Effector memory CD8-positive, alpha-beta T cell (primary cell): ENCODE measurements around the gene SDF4.
"Not testable (repeated sequence)": the region's sequence is repeated elsewhere in the genome, so short reads cannot be mapped to it uniquely, and the experiment has no call there.

Experiments used
- ATAC-seq: fragments of 150-1000 bp; cut with Tn5 transposase; replicated peaks from 2 replicates; pipeline ENCODE4 v1.10.0; 2021; ENCODE audit warnings: mild to moderate bottlenecking, moderate library complexity
- DNase-seq, 3 experiments: peaks; one replicate each; pipeline ENCODE4 v3.0.0; 2021
- H3K27ac Mint-ChIP-seq, 2 donors: one replicate each; pipeline ENCODE4 v1.8.0; 2022; ENCODE audit warnings: mild to moderate bottlenecking in 2 of 2, mixed read lengths in 2 of 2, moderate library complexity in 2 of 2
- H3K27me3 Mint-ChIP-seq, 2 donors: one replicate each; pipeline ENCODE4 v1.8.0; 2022; ENCODE audit warnings: mixed read lengths in 2 of 2
- H3K36me3 Mint-ChIP-seq: one replicate; pipeline ENCODE4 v1.8.0; 2022; ENCODE audit warnings: mild to moderate bottlenecking, moderate library complexity, mixed read lengths; ENCODE audit not compliant: insufficient read depth
- H3K4me1 Mint-ChIP-seq, 2 donors: one replicate each; pipeline ENCODE4 v1.8.0; 2022; ENCODE audit warnings: low read depth in 2 of 2, mixed read lengths in 2 of 2
- H3K4me3 Mint-ChIP-seq, 2 donors: one replicate each; pipeline ENCODE4 v1.8.0; 2022; ENCODE audit warnings: mild to moderate bottlenecking in 2 of 2, mixed read lengths in 2 of 2, moderate library complexity in 2 of 2
- H3K9me3 Mint-ChIP-seq, 2 donors: one replicate each; pipeline ENCODE4 v1.8.0; 2022; ENCODE audit warnings: mixed read lengths in 2 of 2

Gene SDF4

GRCh38 chr1:1179346-1179982, 52.3 kb downstream of the SDF4 start:
- DNase-seq (no peak), ATAC-seq (no peak)
- Mint-ChIP-seq H3K9me3 (no peaks in the 10 kb centered on the region), H3K36me3 (peaks cover 2% of the 10 kb centered on the region), H3K4me3 (no peak overlapping the region), H3K4me1 (peaks cover 1 to 4% of the 10 kb centered on the region in 2 donors), H3K27ac (no peak overlapping the region), H3K27me3 (peaks cover 23 to 40% of the 10 kb centered on the region in 2 donors)

GRCh38 chr1:1178794-1179331, 52.9 kb downstream of the SDF4 start:
- H3K4me1 Mint-ChIP-seq, result peaks cover 1 to 4% of the 10 kb centered on the region in 2 donors
- DNase-seq, result no peak
- ATAC-seq, result no peak
- peaks cover 2% of the 10 kb centered on the region for H3K36me3 Mint-ChIP-seq
- no peaks in the 10 kb centered on the region for H3K9me3 Mint-ChIP-seq
- H3K27me3 Mint-ChIP-seq, result peaks cover 23 to 39% of the 10 kb centered on the region in 2 donors
- H3K4me3 Mint-ChIP-seq, result no peak overlapping the region
- H3K27ac Mint-ChIP-seq, result no peak overlapping the region

GRCh38 chr1:1177452-1178206, 54.2 kb downstream of the SDF4 start:
- Mint-ChIP-seq H3K27ac (no peak overlapping the region), H3K36me3 (peaks cover 2% of the 10 kb centered on the region), H3K27me3 (peaks cover 23 to 30% of the 10 kb centered on the region in 2 donors), H3K9me3 (no peaks in the 10 kb centered on the region), H3K4me3 (no peak overlapping the region), H3K4me1 (peaks cover 0 to 2% of the 10 kb centered on the region in 2 donors)
- DNase-seq (no peak), ATAC-seq (no peak)

GRCh38 chr1:1176931-1177330, 54.9 kb downstream of the SDF4 start:
- Mint-ChIP-seq H3K9me3 (no peaks in the 10 kb centered on the region), H3K27ac (no peak overlapping the region), H3K4me1 (peaks cover 0 to 5% of the 10 kb centered on the region in 2 donors), H3K27me3 (peaks cover 23 to 30% of the 10 kb centered on the region in 2 donors), H3K4me3 (no peak overlapping the region), H3K36me3 (peaks cover 2% of the 10 kb centered on the region)
- no peak for DNase-seq
- ATAC-seq, result no peak

GRCh38 chr1:1176063-1176761, 55.6 kb downstream of the SDF4 start:
- H3K27ac Mint-ChIP-seq, ATAC-seq, H3K36me3 Mint-ChIP-seq, H3K4me3 Mint-ChIP-seq, DNase-seq, H3K4me1 Mint-ChIP-seq, H3K9me3 Mint-ChIP-seq: not testable (repeated sequence)
- peaks cover 16 to 24% of the 10 kb centered on the region in 2 donors for H3K27me3 Mint-ChIP-seq

GRCh38 chr1:1175221-1176062, 56.4 kb downstream of the SDF4 start:
- Mint-ChIP-seq H3K4me3 (no peak overlapping the region), H3K9me3 (no peaks in the 10 kb centered on the region), H3K27ac (no peak overlapping the region), H3K27me3 (peaks cover 12 to 20% of the 10 kb centered on the region in 2 donors), H3K36me3 (peaks cover 2% of the 10 kb centered on the region), H3K4me1 (peaks cover 0 to 5% of the 10 kb centered on the region in 2 donors)
- no peak for DNase-seq
- ATAC-seq, result no peak

GRCh38 chr1:1173793-1174415, 57.9 kb downstream of the SDF4 start, which contains the start of gene TTLL10:
TSS of gene TTLL10 (plus strand) at chr1:1173880. CDS start at chr1:1179216, 5,336 bp downstream.
- DNase-seq, result peak; percentile 31 to 37 (median 33)
- peak; percentile 76 for ATAC-seq
- no peak within 1 kb of the TSS for H3K27ac Mint-ChIP-seq

GRCh38 chr1:1173061-1173792, 58.6 kb downstream of the SDF4 start:
- Mint-ChIP-seq H3K4me3 (peak overlapping the region; percentile 14 to 18), H3K9me3 (no peaks in the 10 kb centered on the region), H3K4me1 (peaks cover 0 to 5% of the 10 kb centered on the region in 2 donors), H3K27ac (no peak overlapping the region), H3K36me3 (peaks cover 2% of the 10 kb centered on the region), H3K27me3 (peaks cover 19 to 29% of the 10 kb centered on the region in 2 donors)
- ATAC-seq, result no peak
- no peak for DNase-seq

More at GRCh38 chr1:1173793-1174415, 57.9 kb downstream of the SDF4 start, which contains the start of gene TTLL10:
- Mint-ChIP-seq H3K4me1 (peaks cover 0 to 5% of the 10 kb centered on the region in 2 donors), H3K9me3 (no peaks in the 10 kb centered on the region), H3K27me3 (peaks cover 19 to 29% of the 10 kb centered on the region in 2 donors), H3K36me3 (peaks cover 2% of the 10 kb centered on the region), H3K4me3 (peak within 1 kb of the TSS; percentile 14 to 18)

- peaks cover 14 to 23% of the 10 kb centered on the region in 2 donors for H3K27me3 Mint-ChIP-seq
- peak; percentile 63 for ATAC-seq
- H3K27ac Mint-ChIP-seq, result peak overlapping the region in 1 of 2 donors; percentile 66
- no peaks in the 10 kb centered on the region for H3K9me3 Mint-ChIP-seq
- H3K4me3 Mint-ChIP-seq, result peak overlapping the region in 1 of 2 donors; percentile 46
- peak in 2 of 3 experiments; percentile 22 to 26 for DNase-seq
- peaks cover 2% of the 10 kb centered on the region for H3K36me3 Mint-ChIP-seq
- H3K4me1 Mint-ChIP-seq, result peaks cover 0 to 5% of the 10 kb centered on the region in 2 donors
Measured at GRCh38 chr1:1171546-1172340, 60.1 kb downstream of the SDF4 start.

GRCh38 chr1:1171161-1171545, 60.6 kb downstream of the SDF4 start:
- Mint-ChIP-seq H3K4me3 (no peak overlapping the region), H3K36me3 (peaks cover 2% of the 10 kb centered on the region), H3K4me1 (peaks cover 0 to 5% of the 10 kb centered on the region in 2 donors), H3K27me3 (peaks cover 11 to 18% of the 10 kb centered on the region in 2 donors), H3K27ac (no peak overlapping the region), H3K9me3 (no peaks in the 10 kb centered on the region)
- ATAC-seq (no peak), DNase-seq (no peak)
